HepG2 (cell line): Measurements from ENCODE around the gene CAGE1. TPM values are rescaled to one million over a fixed set of nuclear protein-coding genes. Genes with fewer than 3 reads are reported as not detected.

Experiments
- ATF5 ChIP-seq: sonication (generic); formaldehyde crosslinking; IDR thresholded peaks from 2 replicates; pipeline ENCODE4 v1.4.0; 2020; ENCODE audit warnings: mild to moderate bottlenecking, low read depth, missing genetic modification reagents
- CSRNP2 ChIP-seq: sonication (generic); formaldehyde crosslinking; conservative IDR thresholded peaks from 2 replicates; pipeline ENCODE4 v1.8.0; 2022; ENCODE audit warnings: low read depth, missing genetic modification reagents
- ELF3 ChIP-seq: IDR thresholded peaks from 2 replicates; pipeline ENCODE4 v1.6.1; 2016; ENCODE audit warnings: missing genetic modification reagents, missing compliant biosample characterization
- GATA4 ChIP-seq: sonication (generic); IDR thresholded peaks from 2 replicates; pipeline ENCODE4 v1.6.1; 2016; ENCODE audit warnings: antibody characterized with exemption, low read depth, borderline replicate concordance
- HIVEP1 ChIP-seq: sonication (generic); formaldehyde crosslinking; IDR thresholded peaks from 2 replicates; pipeline ENCODE4 v1.4.0; 2020; ENCODE audit warnings: mild to moderate bottlenecking, missing genetic modification reagents
- HMGXB3 ChIP-seq: sonication (generic); formaldehyde crosslinking; IDR thresholded peaks from 2 replicates; pipeline ENCODE4 v1.4.0; 2020; ENCODE audit warnings: missing genetic modification reagents, borderline replicate concordance
- NAIF1 ChIP-seq: sonication (generic); formaldehyde crosslinking; IDR thresholded peaks from 2 replicates; pipeline ENCODE4 v1.5.0; 2020; ENCODE audit warnings: mild to moderate bottlenecking, missing genetic modification reagents, borderline replicate concordance
- NR2C2 ChIP-seq: sonication (generic); formaldehyde crosslinking; IDR thresholded peaks from 2 replicates; pipeline ENCODE4 v1.4.0; 2020; ENCODE audit warnings: missing genetic modification reagents, mild to moderate bottlenecking, moderate library complexity, borderline replicate concordance
- PAWR ChIP-seq: sonication (generic); formaldehyde crosslinking; IDR thresholded peaks from 2 replicates; pipeline ENCODE4 v1.4.0; 2020; ENCODE audit warnings: missing genetic modification reagents, mild to moderate bottlenecking, borderline replicate concordance
- PAX8 ChIP-seq: sonication (generic); formaldehyde crosslinking; IDR thresholded peaks from 2 replicates; pipeline ENCODE4 v1.8.0; 2022; ENCODE audit warnings: mild to moderate bottlenecking, missing genetic modification reagents, borderline replicate concordance
- PRDM10 ChIP-seq: sonication (generic); formaldehyde crosslinking; IDR thresholded peaks from 2 replicates; pipeline ENCODE4 v1.4.0; 2020; ENCODE audit warnings: low read depth, missing genetic modification reagents
- UBTF ChIP-seq: sonication (generic); formaldehyde crosslinking; IDR thresholded peaks from 2 replicates; pipeline ENCODE4 v1.4.0; 2020; ENCODE audit warnings: mild to moderate bottlenecking, missing genetic modification reagents
- ZNF343 ChIP-seq: sonication (generic); formaldehyde crosslinking; IDR thresholded peaks from 2 replicates; pipeline ENCODE4 v1.4.0; 2020; ENCODE audit warnings: mild to moderate bottlenecking, missing genetic modification reagents
- ZNF557 ChIP-seq: sonication (generic); formaldehyde crosslinking; IDR thresholded peaks from 2 replicates; pipeline ENCODE4 v1.4.0; 2020; ENCODE audit warnings: missing genetic modification reagents
- ZNF777 ChIP-seq: sonication (generic); formaldehyde crosslinking; IDR thresholded peaks from 2 replicates; pipeline ENCODE4 v1.4.0; 2020; ENCODE audit warnings: missing genetic modification reagents
- ZSCAN31 ChIP-seq: sonication (generic); formaldehyde crosslinking; IDR thresholded peaks from 2 replicates; pipeline ENCODE4 v1.5.0; 2020; ENCODE audit warnings: low read depth, mild to moderate bottlenecking, missing genetic modification reagents
- polyA plus RNA-seq, 8 experiments: library from polyadenylated mRNA; depleted of rRNA in 3 of 8; stranded (reverse) in 7 of 8; unstranded in 1 of 8; fragments of >200 nt; fragmentation: Illumina TruSeq in 4 of 8; extraction: Trizol in 4 of 8; gene quantifications; 2 replicates each; pipeline versions ENCODE4 v1.2.1 to v1.2.3, GENCODE V29; 2011 to 2016; ENCODE audit warnings: low read depth in 4 of 8, missing spikeins in 1 of 8, mixed read lengths in 1 of 8; ENCODE audit not compliant: insufficient read depth in 1 of 8
- total RNA-seq, 5 experiments: library from RNA; depleted of rRNA; stranded (reverse); fragments of >200 nt; fragmentation: Illumina TruSeq; extraction: Trizol; gene quantifications; 2 replicates each; pipeline ENCODE4 v1.2.3, GENCODE V29; 2016; ENCODE audit warnings: low read depth in 1 of 5

CAGE1 gene
- total and polyA plus RNA-seq, 2 of the 13 experiments (the other 11 are each of a cell fraction or from before 2014, with no cell fraction given): 0.03 to 0.15 TPM

- TF ChIP-seq ATF5 (CRISPR knock-in tag) (0 out of 2 replicates have a peak, but pooled peaks have one; percentile 49), ELF3 (CRISPR knock-in tag) (no peak), ZSCAN31 (CRISPR knock-in tag) (0 out of 2 replicates have a peak, but pooled peaks have one; percentile 21), UBTF (CRISPR knock-in tag) (no peak), GATA4 (no peak), HMGXB3 (CRISPR knock-in tag) (no peak), ZNF557 (no peak), PRDM10 (CRISPR knock-in tag) (0 out of 2 replicates have a peak, but pooled peaks have one; percentile 8), ZNF777 (CRISPR knock-in tag) (no peak), CSRNP2 (no peak), NR2C2 (CRISPR knock-in tag) (no peak), HIVEP1 (CRISPR knock-in tag) (0 out of 2 replicates have a peak, but pooled peaks have one; percentile 18), PAWR (CRISPR knock-in tag) (peak; percentile 21; the same call in 1 of the 2 replicates), ZNF343 (CRISPR knock-in tag) (0 out of 2 replicates have a peak, but pooled peaks have one; percentile 38), NAIF1 (0 out of 2 replicates have a peak, but pooled peaks have one; percentile 17), PAX8 (CRISPR knock-in tag) (peak; percentile 38; the same call in 1 of the 2 replicates)
Measured at GRCh38 chr6:7431313-7431673, 41.8 kb upstream of the CAGE1 start (continued).
